GM19099 (cell line): ENCODE measurements around the gene KRTAP12-3.
"Not testable (repeated sequence)": the region's sequence is repeated elsewhere in the genome, so short reads cannot be mapped to it uniquely, and the experiment has no call there.

Source experiments
- POLR2A ChIP-seq: IDR thresholded peaks from 3 replicates; pipeline ENCODE4 v1.6.1; 2011; ENCODE audit warnings: low read depth; ENCODE audit not compliant: insufficient read length; ENCODE audit errors: extremely low read depth

The KRTAP12-3 gene

DNA sequence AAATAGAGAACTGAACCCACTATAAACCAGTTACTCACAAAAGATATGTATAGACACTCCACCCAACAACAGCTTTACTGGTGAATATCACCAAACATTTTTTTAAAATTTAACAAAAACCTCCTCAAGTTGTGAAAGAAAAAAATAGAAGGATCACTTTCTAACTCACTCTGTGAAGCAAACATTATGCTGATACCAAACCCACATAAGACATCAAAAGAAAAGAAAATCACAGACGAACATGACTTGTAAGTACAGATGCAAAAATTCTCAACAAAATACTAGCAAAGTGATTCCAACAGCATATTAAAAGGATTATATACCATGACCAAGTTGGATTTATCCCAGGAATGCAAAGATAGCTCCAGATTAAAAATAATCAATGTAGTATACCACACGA, 34.0 kb downstream of the KRTAP12-3 start:
- no peak for TF ChIP-seq POLR2A

DNA sequence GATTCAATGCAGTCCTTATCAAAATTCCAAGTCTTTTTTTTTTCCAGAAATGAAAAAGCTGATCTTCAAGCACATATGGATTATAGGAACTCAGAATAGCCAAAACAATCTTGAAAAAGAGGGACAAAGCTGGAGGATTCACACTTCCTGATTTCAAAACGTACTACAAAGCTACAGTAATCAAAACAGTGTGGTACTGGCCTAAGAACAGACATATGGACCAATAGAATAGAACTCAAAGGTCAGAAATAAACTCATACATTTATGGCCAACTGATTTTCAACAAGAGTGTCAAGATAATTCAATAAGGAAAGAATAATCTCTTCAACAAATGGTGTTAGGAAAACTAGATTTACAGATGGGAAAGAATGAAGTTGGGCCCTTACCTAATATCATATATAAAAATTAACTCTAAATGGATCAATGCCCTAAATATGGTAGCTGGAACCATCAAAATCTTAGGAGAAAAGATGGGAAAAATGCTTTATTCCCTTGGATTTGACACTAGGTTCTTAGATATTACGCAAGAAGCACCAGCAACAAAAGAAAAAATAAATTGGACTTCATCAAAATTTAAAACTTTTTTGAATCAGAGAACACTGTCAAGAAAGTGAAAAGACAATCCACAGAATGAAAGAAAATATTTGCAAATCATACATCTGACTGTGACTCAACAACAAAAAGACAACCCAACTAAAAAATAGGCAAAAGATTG, 35.2 kb downstream of the KRTAP12-3 start:
- TF ChIP-seq POLR2A, result no peak

DNA sequence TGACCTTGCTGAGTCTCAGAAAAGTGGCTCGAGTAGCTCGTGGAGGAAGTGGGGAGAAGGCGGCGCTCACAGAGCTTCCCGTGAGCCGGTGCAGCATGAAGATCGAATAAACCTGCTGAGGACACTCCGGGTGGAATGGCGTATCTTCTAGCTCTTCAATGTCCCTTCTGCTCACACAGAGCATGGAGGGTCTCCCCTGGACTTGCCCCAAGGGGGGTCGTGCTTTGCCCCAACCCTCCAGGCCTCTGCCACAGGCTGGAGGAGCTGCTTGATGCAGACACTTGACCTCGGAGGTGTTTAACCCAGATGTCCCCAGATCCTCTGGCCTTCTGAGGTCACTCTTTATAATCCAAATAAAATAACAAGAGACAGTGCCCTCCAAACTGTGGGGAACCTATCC, 37.0 kb downstream of the KRTAP12-3 start:
- TF ChIP-seq POLR2A, result no peak

DNA sequence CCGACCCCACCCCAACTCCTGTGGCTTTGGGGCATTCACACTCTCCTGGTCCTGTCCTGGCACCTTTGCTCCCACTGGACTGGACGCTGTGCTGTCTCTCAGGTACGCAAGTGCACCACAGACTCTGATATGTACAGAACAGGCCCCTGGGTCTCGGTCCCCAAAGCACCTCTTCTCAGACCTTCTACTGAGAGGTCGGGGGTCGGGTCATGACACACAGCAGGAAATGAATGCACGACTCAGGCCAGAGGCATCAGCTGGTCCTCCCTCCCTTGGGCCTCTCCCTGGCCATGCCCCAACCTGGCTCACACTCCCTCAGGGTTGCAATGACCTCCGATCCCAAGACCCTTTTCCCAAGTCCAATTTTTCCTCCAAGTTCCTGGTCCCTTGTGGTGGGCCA, 37.5 kb downstream of the KRTAP12-3 start:
- TF ChIP-seq POLR2A, result no peak

DNA sequence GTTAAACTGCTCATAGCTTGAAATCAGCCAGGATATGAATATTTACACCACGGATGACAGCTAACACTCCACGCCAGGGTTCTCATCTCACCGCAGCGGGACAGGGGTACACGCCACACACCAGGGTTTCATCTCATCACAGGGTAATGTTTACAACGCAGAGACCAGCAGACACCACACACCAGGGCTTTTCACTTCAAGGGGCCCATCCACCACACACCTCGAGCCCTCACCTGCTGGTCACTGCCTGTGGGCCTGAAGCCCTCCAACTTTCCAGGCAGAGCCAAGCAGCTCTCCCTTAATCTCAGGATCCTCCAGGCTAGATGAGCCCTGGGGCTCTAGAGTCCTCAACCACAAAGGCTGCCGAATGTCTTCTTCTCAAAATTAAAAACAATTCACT, 37.9 kb downstream of the KRTAP12-3 start:
- TF ChIP-seq POLR2A, result no peak

DNA sequence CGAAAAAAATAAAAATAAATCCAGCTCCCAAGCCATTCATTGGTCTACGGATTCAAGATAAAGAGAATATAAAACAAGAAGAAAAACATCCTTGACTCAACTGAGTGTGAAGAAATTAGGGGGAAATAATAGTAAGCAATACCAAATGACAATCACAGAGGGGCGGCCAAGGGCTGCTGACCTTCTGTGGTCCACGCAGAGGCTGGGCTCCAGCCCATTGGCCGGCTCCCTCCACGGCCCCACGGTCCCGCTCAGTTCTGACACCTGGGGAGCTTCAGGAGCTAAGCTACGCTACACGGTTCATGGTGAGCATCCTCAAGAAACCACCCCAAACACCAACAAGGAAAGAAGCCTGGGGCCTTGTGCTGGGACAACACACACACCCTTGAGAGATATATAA, 38.8 kb downstream of the KRTAP12-3 start:
- no peak for TF ChIP-seq POLR2A

DNA sequence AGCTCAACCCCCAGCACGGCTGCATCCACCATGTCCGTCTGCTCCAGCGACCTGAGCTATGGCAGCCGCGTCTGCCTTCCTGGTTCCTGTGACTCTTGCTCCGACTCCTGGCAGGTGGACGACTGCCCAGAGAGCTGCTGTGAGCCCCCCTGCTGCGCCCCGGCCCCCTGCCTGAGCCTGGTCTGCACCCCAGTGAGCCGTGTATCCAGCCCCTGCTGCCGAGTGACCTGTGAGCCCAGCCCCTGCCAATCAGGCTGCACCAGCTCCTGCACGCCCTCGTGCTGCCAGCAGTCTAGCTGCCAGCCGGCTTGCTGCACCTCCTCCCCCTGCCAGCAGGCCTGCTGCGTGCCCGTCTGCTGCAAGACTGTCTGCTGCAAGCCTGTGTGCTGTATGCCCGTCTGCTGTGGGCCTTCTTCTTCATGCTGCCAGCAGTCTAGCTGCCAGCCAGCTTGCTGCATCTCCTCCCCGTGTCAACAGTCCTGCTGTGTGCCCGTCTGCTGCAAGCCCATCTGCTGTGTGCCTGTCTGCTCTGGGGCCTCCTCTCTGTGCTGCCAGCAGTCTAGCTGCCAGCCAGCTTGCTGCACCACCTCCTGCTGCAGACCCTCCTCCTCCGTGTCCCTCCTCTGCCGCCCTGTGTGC, 39.6 kb downstream of the KRTAP12-3 start, which contains the start of gene KRTAP10-12:
Gene KRTAP10-12 (plus strand): TSS at position 1 of the 639 bp plus-strand sequence. CDS start 30 bp downstream, at position 31.
- TF ChIP-seq POLR2A, result not testable (repeated sequence)

DNA sequence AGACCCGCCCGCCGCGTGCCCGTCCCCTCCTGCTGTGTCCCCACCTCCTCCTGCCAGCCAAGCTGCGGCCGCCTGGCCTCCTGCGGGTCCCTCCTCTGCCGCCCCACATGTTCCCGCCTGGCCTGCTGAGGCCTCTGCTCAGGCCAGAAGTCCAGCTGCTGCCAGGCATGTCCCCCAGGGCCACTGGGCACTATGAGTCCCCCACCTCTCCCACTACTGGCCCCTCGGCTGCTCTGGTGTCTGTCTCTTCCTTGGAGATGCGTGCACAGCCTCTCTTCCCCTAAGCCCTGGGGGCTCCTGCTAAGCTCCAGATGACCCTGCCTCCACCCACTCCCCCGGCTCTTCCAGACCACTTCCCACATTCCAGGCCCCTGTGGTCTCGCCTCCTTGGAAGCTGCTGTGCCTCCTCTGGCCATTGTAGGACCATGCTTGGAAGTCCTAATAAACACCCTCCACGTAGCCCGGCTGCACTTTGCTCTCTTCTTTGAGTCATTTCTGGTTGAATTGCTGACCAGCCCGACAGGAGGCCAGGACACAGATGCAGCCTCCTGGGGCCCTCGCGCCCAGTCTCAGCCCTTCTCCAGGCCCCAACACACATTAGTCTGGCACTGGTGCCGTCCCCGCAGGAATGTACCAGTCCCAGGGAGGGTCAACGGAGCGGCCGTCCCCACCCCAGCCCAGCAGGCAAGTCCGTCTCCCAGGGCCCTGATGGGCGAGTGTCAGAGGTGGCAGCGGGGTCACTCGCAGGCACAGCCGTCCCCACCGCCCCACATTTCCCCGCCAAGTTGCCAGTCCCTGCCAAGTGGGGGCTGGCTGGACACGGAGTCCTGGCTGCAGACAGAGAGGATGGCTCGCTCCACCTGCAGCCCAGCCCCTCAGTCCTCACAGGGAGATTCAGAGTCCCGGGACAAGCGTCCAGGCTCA, 40.3 kb downstream of the KRTAP12-3 start:
- no peak for TF ChIP-seq POLR2A

DNA sequence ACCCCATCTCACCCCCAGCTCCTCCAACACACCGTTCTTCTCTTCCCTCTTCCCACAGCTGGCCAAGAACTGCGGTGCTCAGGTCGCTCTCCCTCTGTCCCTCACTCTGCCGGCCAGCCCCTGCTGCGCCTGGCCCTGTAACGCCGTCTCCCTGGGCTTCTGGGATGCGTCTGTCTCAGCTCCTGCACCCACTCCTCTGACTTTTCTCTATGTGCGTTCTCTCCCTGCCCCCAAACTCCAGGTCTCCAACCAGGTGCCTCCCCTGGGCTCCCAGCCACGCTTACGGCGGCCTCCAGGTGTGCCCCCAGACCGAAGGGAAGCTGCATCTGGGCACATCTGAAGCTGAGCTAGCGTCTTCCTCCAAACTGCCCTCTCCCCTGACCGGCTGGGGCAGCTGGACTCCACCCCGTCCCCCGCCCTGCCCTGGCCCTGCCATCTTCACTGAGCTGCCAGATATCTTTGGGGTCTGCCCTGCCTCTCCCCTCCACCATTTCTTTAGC, 41.8 kb downstream of the KRTAP12-3 start:
- no peak for TF ChIP-seq POLR2A

DNA sequence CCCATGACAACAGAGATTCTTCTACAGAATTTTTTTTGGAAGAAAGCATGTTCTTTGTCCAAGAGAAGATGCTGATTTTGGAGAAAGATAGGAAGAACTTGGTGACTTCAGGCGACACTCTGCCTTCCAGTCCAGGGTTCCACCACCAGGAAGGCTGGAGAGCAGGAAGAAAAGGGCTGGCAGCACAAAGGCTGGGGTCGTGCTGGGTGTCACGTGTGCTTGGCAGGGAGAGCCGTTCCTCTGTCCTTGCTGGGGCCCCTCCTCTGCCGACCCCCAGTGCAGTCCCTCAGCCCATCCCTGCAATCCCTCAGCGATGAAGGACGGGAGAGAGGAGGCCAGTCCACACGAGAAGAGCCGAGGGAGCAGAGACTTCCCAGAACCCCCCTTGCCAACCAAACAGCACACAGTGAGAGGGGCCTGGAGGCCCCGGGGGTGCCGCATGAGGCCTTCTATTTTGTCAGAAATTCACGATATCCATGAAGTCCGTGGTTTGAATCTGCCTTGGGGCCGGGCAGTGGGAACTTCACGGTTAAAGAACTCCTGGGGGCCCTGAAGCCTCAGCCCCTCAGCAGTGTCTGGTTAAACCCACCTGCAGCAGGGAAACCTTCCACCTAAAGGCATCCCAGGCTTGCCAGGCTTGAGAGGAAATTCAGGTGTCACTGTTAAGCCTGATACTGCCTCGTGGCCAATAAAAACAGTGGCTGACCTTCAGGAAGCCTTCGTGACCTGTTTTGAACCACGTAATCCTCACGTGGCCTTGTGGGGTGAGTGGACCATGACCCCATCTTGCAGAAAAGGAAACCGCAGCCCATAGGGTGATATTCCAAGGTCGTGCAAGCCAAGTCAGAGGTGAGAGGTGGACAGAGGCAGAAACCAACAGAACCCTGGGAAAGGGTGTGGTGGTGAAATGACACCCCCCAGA, 42.6 kb downstream of the KRTAP12-3 start:
- TF ChIP-seq POLR2A, result no peak

DNA sequence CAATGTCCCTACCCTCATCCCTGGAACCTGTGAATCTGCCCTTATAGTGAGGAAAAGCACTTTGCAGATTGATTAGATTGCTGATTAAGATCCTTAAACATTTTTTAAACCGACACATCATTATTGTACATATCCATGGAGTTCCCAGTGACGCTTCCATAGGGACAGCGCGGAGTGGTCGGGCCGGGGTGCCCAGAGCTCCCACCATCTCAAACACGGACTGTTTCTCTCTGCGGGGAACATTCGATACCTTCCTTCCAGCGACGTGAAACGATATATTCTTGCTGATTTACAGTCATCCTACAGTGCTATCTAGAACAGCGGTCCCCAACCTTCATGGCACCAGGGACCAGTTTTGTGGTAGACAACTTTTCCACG, 43.3 kb downstream of the KRTAP12-3 start:
- TF ChIP-seq POLR2A, result no peak

DNA sequence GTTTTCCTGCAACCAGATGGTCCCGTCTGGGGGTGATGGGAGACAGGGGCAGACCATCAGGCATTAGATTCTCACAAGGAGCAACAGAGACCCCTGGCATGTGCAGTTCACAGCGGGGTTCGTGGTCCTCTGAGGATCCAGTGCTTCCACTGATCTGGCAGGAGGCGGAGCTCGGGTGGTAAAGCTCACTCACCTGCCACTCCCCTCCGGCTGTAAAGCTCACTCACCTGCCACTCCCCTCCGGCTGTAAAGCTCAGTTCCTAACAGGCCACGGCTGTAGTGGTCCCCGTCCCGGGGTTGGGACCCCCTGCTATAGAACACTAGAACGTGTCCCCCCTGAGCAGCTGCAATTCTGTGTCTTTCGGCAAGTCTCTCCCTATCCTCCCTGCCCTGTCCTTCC, 43.8 kb downstream of the KRTAP12-3 start:
- TF ChIP-seq POLR2A, result no peak

DNA sequence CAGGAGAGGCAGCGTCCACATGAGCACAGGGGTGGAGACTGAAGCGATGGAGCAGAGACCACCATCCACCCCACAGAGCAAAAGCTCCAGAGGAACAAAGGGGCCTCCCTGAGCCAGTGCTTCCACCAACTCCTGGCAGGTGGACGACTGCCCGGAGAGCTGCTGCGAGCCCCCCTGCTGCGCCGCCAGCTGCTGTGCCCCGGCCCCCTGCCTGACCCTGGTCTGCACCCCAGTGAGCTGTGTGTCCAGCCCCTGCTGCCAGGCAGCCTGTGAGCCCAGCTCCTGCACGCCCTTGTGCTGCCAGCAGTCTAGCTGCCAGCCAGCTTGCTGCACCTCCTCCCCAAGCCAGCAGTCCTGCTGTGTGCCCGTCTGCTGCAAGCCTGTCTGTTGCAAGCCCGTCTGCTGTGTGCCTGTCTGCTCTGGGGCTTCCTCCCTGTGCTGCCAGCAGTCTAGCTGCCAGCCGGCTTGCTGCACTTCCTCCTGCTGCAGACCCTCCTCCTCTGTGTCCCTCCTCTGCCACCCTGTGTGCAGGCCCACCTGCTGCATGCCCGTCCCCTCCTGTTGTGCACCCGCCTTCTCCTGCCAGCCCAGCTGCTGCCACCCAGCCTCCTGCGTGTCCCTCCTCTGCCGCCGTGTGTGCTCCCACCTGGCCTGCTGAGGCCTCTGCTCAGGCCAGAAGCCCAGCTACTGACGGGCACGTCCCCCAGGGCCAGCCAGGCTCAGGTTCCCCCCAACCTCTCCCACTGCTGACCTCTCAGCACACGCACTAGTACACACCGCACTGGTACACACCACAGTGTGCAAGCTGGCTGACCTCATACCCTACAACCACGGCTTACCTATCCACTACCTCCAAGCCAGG, 44.6 kb downstream of the KRTAP12-3 start:
- no peak for TF ChIP-seq POLR2A
